Measurements from ENCODE around the gene ABCC8. TPM values are rescaled to one million over a fixed set of nuclear protein-coding genes. Genes with fewer than 3 reads are reported as not detected.

ABCC8 gene
- total and polyA plus RNA-seq, 2 of the 8 experiments (the other 6 are each of a cell fraction or from before 2014, with no cell fraction given): 3.7 to 4.9 TPM

GRCh38 chr11:17517186-17517585 lies 40.5 kb upstream of the ABCC8 start:
- no peak overlapping the region for H3K4me2 ChIP-seq (ENCODE audit: insufficient read depth in 1 of 2, low read depth in 2 of 2, low read length in 2 of 2)
- no peak overlapping the region for H3K56ac ChIP-seq (replicated peaks; ENCODE audit: insufficient read length, low read depth, low read length)
- no peak overlapping the region; the same call in 1 of the 2 replicates for H4K8ac ChIP-seq (ENCODE audit: extremely low read depth, insufficient read depth, low read length)
- no peak overlapping the region for H3K14ac ChIP-seq (ENCODE audit: insufficient read length)
- H3K27me3 ChIP-seq (replicated peaks in 1 of 4; ENCODE audit: control insufficient read depth in 3 of 4, extremely low read depth in 1 of 4, insufficient read depth in 3 of 4, low read length in 3 of 4): no peaks in the 10 kb centered on the region
- no peaks in the 10 kb centered on the region for H3K9me3 ChIP-seq (ENCODE audit: insufficient read depth in 2 of 2, low read depth in 1 of 2, low read length in 1 of 2)
- H2BK12ac ChIP-seq (ENCODE audit: low read depth, low read length): no peak overlapping the region; the same call in 1 of the 2 replicates
- no peaks in the 10 kb centered on the region for H3K79me2 ChIP-seq (ENCODE audit: control insufficient read depth in 1 of 2, insufficient read depth in 2 of 2, low read length in 2 of 2)
- H2AFZ ChIP-seq (ENCODE audit: low read length): no peak overlapping the region
- FAIRE-seq (no peak), DNase-seq (ENCODE audit: low read depth in 1 of 2, low spot score in 2 of 2) (no peak)
- TF ChIP-seq RBBP5 (IDR thresholded peaks at IDR 0.05; ENCODE audit: borderline replicate concordance, low read depth, low read length) (no peak), KDM5A (IDR thresholded peaks at IDR 0.05; ENCODE audit: low read length) (no peak), POU5F1 (IDR thresholded peaks at IDR 0.05; ENCODE audit: low read depth, low read length) (no peak)
- H4K20me1 ChIP-seq (replicated peaks in 1 of 2; ENCODE audit: control insufficient read depth in 1 of 2, insufficient read depth in 2 of 2, low read length in 2 of 2): no peaks in the 10 kb centered on the region
- no peak overlapping the region for H3K9ac ChIP-seq (replicated peaks in 1 of 4; ENCODE audit: extremely low read depth in 1 of 4, low read depth in 3 of 4, low read length in 3 of 4)
- H2AK5ac ChIP-seq (ENCODE audit: low read depth, low read length): no peak overlapping the region
- H3K23ac ChIP-seq (ENCODE audit: insufficient read length): no peak overlapping the region
- H2BK20ac ChIP-seq (ENCODE audit: low read length): no peak overlapping the region
- H2BK120ac ChIP-seq (replicated peaks; ENCODE audit: low read depth, low read length): no peak overlapping the region
- peak overlapping the region; percentile 16; the same call in 1 of the 2 replicates for H2BK5ac ChIP-seq (ENCODE audit: low read depth, low read length)
- no peak overlapping the region for H3K27ac ChIP-seq (ENCODE audit: low read depth, low read length)
- WGBS, 2 experiments (ENCODE audit: extremely low coverage in 1 of 2, insufficient coverage in 1 of 2, insufficient read length in 1 of 2, insufficient replicate concordance in 2 of 2, low coverage in 1 of 2, low lambda C conversion rate in 2 of 2, missing lambda C conversion rate in 1 of 2): 91% methylated on average over 10 of the region's 10 CpGs; no CpG with 5 or more reads in 1 of the 2 experiments
- CTCF ChIA-PET (ENCODE audit: partially characterized antibody): interaction anchor here (0.7 to 44.8 kb wide), 7 partner anchors 5 to 162 kb away, joined by 3 to 1414 read pairs (median 4); partner anchors contain the start of gene KCNJ11
- H3K18ac ChIP-seq (ENCODE audit: extremely low read depth, low read length): no peak overlapping the region
- H3K4ac ChIP-seq (replicated peaks; ENCODE audit: insufficient read length, low read depth, low read length): no peak overlapping the region
- H3K23me2 ChIP-seq (ENCODE audit: low read depth, low read length): no peaks in the 10 kb centered on the region
- H3K4me3 ChIP-seq (ENCODE audit: extremely low read depth in 1 of 4, insufficient read depth in 2 of 4, low read depth in 3 of 4, low read length in 4 of 4): no peak overlapping the region
- no peak overlapping the region for H2BK15ac ChIP-seq (ENCODE audit: low read length)
- H4K5ac ChIP-seq (ENCODE audit: insufficient read length, low read depth, low read length): no peak overlapping the region
- no peak overlapping the region for H4K91ac ChIP-seq (replicated peaks; ENCODE audit: insufficient read length, low read length)
- H3K36me3 ChIP-seq (ENCODE audit: control insufficient read depth in 2 of 4, insufficient read depth in 4 of 4, low read length in 3 of 4): no peaks in the 10 kb centered on the region
- no peaks in the 10 kb centered on the region for H3K79me1 ChIP-seq (ENCODE audit: low read depth, low read length)
- POLR2A ChIA-PET (ENCODE audit: partially characterized antibody): interaction anchor here (1.0 kb wide), 1 partner anchor 10 kb away, joined by 3 read pairs; no protein-coding TSS in a partner anchor
- H3K4me1 ChIP-seq (replicated peaks in 1 of 4; ENCODE audit: control insufficient read depth in 3 of 4, insufficient read depth in 4 of 4, low read length in 3 of 4): peaks cover 0 to 6% (median 3%) of the 10 kb centered on the region in 4 experiments; a peak in 6 of 7 replicates
